HG03039 (cell line): ENCODE measurements around the gene JDP2.

ENCODE experiments used
- ATAC-seq: cut with Tn5 transposase; IDR thresholded peaks from one replicate; pipeline ENCODE4 v1.9.1; 2021; ENCODE audit warnings: mild to moderate bottlenecking, moderate library complexity; ENCODE audit not compliant: unreplicated experiment

Gene JDP2

GRCh38 chr14:75477881-75478280 lies 50.1 kb downstream of the JDP2 start:
- ATAC-seq: no peak

GRCh38 chr14:75479770-75480600 lies 52.2 kb downstream of the JDP2 start:
- ATAC-seq: no peak

GRCh38 chr14:75482366-75482765 lies 54.5 kb downstream of the JDP2 start:
- ATAC-seq: no peak

GRCh38 chr14:75484711-75485429 lies 57.0 kb downstream of the JDP2 start:
- ATAC-seq: no peak

GRCh38 chr14:75486318-75486717 lies 58.5 kb downstream of the JDP2 start:
- ATAC-seq: no peak

DNA sequence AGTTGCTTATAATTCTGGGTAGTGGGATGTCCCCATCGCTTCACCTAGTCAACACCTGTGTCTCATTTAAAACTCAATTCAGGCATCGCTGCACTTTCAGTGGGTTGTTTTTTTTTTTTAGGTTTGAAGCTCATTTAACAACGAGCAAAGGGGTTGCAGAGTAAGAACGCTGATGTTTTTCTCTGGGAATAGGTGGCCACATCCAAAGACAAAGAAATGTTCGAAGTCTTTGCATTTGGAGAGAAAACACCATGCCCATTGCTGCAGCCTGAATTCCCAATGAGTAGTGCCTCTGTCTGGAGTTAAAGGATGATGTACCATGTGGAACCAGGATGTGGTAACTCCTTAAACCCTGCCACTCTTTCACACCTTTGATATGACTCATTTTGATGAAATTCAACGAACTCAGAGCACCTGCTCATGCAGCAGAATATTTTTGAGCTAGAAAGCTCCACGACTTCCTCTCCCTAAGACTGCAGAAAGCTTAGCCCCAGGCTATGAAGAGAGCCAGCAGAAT lies 59.4 kb downstream of the JDP2 start:
- no peak for ATAC-seq

- no peak for ATAC-seq
These were observed 61.6 kb downstream of the JDP2 start for GRCh38 chr14:75489480-75489837.

GRCh38 chr14:75491376-75491978 lies 63.7 kb downstream of the JDP2 start:
- ATAC-seq: no peak

GRCh38 chr14:75492832-75493591 lies 65.2 kb downstream of the JDP2 start:
- no peak for ATAC-seq

DNA sequence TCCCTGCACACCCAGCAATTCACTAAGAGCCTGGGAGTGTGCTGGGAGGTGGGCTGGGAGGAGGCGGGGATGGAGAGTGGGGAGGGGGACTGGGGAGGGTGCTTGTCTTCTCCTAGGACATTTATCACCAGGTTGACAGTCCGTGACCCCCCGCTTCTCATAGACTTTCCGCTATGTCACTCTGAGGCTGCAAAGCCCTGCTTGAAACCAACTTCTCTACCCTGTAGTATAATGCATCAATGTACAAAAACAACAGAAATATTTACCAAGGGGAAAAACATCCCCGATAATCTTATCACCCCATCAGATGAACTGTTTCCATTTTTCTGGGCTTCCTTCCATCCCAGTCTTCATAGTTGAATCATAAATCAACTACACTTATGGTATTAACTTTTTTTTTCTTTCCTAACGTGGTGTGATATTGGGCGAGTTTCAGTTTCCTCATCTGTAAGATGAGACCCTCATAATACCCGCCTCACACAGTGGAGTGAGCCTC lies 65.8 kb downstream of the JDP2 start:
- ATAC-seq: no peak

DNA sequence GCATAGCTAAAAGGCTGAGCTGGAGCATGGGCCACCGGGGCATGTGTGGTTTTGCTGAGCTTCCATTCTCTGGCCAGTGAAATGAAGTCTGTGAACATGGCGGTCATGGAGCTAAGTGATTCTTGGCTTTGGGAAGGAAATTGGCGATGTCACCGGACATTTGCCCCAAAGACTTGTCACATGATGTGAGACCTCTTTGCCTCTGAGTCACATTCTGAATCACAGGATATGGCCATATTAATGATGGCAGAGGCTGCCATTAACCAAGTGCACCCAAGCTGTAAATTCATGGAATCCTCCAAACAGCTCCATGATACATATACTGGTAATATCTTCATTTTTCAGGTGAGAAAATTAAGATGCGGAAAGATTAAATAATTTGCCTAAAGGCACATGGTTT lies 67.1 kb downstream of the JDP2 start:
- ATAC-seq: no peak

DNA sequence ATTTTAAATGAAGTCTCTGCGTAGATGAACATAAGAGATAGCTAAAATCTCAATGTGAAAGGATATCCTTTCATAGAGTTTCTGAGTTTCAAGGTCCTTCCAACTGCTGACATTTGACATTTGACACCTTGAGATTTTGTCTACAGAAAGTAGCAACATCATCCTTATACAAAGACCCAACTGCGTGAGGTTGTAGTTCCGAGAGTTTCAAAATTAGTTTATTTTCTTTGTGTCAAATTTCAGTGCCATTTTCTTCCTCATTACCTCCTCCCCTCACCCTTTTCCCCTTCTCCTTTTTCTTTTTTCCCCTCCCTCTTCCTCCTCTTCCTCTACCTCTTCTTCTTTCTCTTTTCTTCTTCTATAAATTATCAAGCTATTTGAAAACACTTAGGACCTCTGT lies 67.6 kb downstream of the JDP2 start:
- ATAC-seq: no peak

- no peak for ATAC-seq
These were observed 68.1 kb downstream of the JDP2 start for GRCh38 chr14:75495882-75496281.

DNA sequence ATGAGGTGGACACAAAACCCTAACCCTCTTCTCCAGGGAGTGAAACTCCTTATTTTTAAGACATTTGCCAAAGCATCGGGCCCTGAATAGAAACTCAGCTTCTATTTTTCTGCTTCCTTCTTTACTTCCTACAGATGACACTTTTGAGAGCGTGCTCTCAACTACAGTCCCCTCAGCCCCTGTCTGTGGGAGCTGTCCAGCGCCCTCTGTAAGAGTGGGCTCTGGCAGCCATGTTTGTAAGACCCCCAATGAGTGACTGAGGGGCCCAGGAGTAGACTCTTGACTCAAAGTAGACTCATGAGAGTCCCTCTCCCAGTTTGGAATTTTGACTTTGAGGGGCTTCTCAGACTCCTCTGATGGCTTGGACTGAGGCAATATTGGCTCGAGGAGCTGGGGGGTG lies 68.9 kb downstream of the JDP2 start:
- no peak for ATAC-seq

DNA sequence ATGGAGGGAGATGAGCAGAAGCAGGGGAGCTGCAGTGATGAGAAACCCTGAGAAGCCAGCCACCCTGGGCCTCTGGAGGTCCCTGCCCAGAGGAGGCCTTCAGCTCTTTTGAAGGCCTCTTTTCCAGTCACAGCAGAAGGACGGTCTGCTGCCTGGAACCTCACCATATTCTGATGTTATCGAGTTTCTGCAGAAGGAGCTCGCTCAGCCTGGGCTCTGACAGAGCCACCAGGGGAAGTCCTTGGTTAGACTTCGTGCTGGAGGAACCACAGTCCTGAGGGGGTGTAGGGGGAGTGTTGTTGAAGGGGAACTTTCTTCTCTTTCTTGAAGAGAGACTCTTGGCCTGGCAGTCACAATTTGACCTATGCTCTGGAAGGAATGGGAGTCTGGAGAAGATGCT lies 69.4 kb downstream of the JDP2 start:
- peak; percentile 40 for ATAC-seq

- ATAC-seq: no peak
These were observed 69.9 kb downstream of the JDP2 start for GRCh38 chr14:75497701-75498100.

- ATAC-seq: no peak
These were observed 71.5 kb downstream of the JDP2 start for GRCh38 chr14:75499084-75499875.

- ATAC-seq: no peak
These were observed 73.3 kb downstream of the JDP2 start for GRCh38 chr14:75501080-75501479.

DNA sequence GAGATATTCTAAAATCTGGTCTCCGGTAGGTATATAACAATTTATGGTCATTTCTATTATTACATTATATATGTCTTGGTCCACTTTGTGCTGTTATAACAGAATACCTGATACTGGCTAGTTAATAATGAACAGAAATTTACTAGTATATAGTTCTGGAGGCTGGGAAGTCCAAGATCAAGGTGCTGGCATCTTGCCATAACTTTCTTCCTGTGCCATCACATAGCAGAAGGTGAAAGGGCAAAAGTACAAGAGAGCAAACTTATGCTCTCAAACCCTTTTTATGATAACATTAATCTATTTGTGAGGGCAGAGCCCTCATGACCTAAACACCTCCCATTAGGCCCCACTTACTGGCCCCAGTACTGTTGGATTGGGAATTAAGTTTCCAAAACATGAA lies 76.6 kb downstream of the JDP2 start:
- ATAC-seq: no peak

DNA sequence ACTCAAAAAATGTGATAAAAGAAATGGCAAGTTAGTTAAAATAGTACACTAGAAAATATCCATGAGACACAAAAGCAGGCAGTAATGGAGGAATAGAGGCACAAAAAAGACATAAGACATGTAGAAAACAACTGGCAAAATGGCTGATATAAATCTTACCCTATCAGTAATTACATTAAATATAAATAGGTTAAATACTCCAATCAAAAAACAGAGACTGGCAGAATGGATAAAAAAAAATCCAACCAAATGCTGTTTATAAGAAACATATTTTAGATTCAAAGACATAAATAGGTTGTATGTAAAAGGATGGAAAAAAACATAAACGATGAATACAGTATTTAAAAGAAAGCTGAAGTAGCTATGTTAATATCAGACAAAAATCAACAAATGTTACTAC lies 79.1 kb downstream of the JDP2 start:
- ATAC-seq: no peak
